ENCODE results near the gene TGFBR3.

The TGFBR3 gene

GRCh38 chr1:91916811-91917460 is 31.0 kb upstream of the TGFBR3 start:
- no peak for TF ChIP-seq CTCF (IDR thresholded peaks at IDR 0.05; ENCODE audit: insufficient read depth, low read depth, low read length, missing control alignments)
- no peak overlapping the region for H3K4me3 ChIP-seq (ENCODE audit: low read depth, low read length)
- no peak for DNase-seq (ENCODE audit: low read depth)

GRCh38 chr1:91916046-91916445 is 30.1 kb upstream of the TGFBR3 start:
- DNase-seq (ENCODE audit: low read depth): no peak
- no peak for TF ChIP-seq CTCF (IDR thresholded peaks at IDR 0.05; ENCODE audit: insufficient read depth, low read depth, low read length, missing control alignments)

GRCh38 chr1:91913018-91913417 is 27.1 kb upstream of the TGFBR3 start:
- no peak for DNase-seq (ENCODE audit: low read depth)
- no peak for TF ChIP-seq CTCF (IDR thresholded peaks at IDR 0.05; ENCODE audit: insufficient read depth, low read depth, low read length, missing control alignments)

More at GRCh38 chr1:91916046-91916445, 30.1 kb upstream of the TGFBR3 start:
- no peak overlapping the region for H3K4me3 ChIP-seq (ENCODE audit: low read depth, low read length)

GRCh38 chr1:91912266-91912665 is 26.3 kb upstream of the TGFBR3 start:
- DNase-seq (ENCODE audit: low read depth): no peak
- H3K4me3 ChIP-seq (ENCODE audit: low read depth, low read length): no peak overlapping the region
- no peak for TF ChIP-seq CTCF (IDR thresholded peaks at IDR 0.05; ENCODE audit: insufficient read depth, low read depth, low read length, missing control alignments)

More at GRCh38 chr1:91913018-91913417, 27.1 kb upstream of the TGFBR3 start:
- H3K4me3 ChIP-seq (ENCODE audit: low read depth, low read length): no peak overlapping the region

GRCh38 chr1:91901231-91901630 is 15.3 kb upstream of the TGFBR3 start:
- no peak overlapping the region for H3K4me3 ChIP-seq (ENCODE audit: low read depth, low read length)
- DNase-seq (ENCODE audit: low read depth): no peak
- TF ChIP-seq CTCF (IDR thresholded peaks at IDR 0.05; ENCODE audit: insufficient read depth, low read depth, low read length, missing control alignments): no peak

GRCh38 chr1:91900562-91900961 is 14.6 kb upstream of the TGFBR3 start:
- H3K4me3 ChIP-seq (ENCODE audit: low read depth, low read length): no peak overlapping the region
- TF ChIP-seq CTCF (IDR thresholded peaks at IDR 0.05; ENCODE audit: insufficient read depth, low read depth, low read length, missing control alignments): no peak
- no peak for DNase-seq (ENCODE audit: low read depth)

- no peak for DNase-seq (ENCODE audit: low read depth)
- no peak for TF ChIP-seq CTCF (IDR thresholded peaks at IDR 0.05; ENCODE audit: insufficient read depth, low read depth, low read length, missing control alignments)
Measured at GRCh38 chr1:91897016-91897415, 11.1 kb upstream of the TGFBR3 start.

More at GRCh38 chr1:91897016-91897415, 11.1 kb upstream of the TGFBR3 start:
- no peak overlapping the region for H3K4me3 ChIP-seq (ENCODE audit: low read depth, low read length)
